HepG2 (cell line): Measurements from ENCODE around the gene C6orf132. TPM values are rescaled to one million over a fixed set of nuclear protein-coding genes. Genes with fewer than 3 reads are reported as not detected.
A peak's percentile ranks its signal among the peaks of the same experiment; 100 is the strongest.

Experiments
- ATF5 ChIP-seq: sonication (generic); formaldehyde crosslinking; IDR thresholded peaks from 2 replicates; pipeline ENCODE4 v1.4.0; 2020; ENCODE audit warnings: mild to moderate bottlenecking, low read depth, missing genetic modification reagents
- BRCA1 ChIP-seq: sonication (generic); formaldehyde crosslinking; IDR thresholded peaks from 2 replicates; pipeline ENCODE4 v1.4.0; 2020; ENCODE audit warnings: missing genetic modification reagents
- CBX2 ChIP-seq, 2 experiments: fragments of 200-600 bp in 1 of 2; sonication (generic); formaldehyde crosslinking in 1 of 2; IDR thresholded peaks; 2 replicates each; pipeline versions ENCODE4 v1.7.0 to v1.8.1; 2018 to 2022; ENCODE audit warnings: low read depth in 2 of 2, low read length in 1 of 2, mild to moderate bottlenecking in 1 of 2, missing genetic modification reagents in 1 of 2
- ELF4 ChIP-seq: sonication (generic); formaldehyde crosslinking; IDR thresholded peaks from 2 replicates; pipeline ENCODE4 v1.5.0; 2020; ENCODE audit warnings: missing genetic modification reagents, mild to moderate bottlenecking, moderate library complexity, borderline replicate concordance
- MAFK ChIP-seq, 2 experiments: IDR thresholded peaks in 1 of 2; conservative IDR thresholded peaks in 1 of 2; 2 replicates each; pipeline ENCODE4 v1.6.1; 2011; ENCODE audit warnings: improper control_type of control experiment in 2 of 2, low read length in 2 of 2
- MTF1 ChIP-seq: sonication (generic); formaldehyde crosslinking; IDR thresholded peaks from 2 replicates; pipeline ENCODE4 v1.5.0; 2020; ENCODE audit warnings: missing genetic modification reagents
- MXD4 ChIP-seq: IDR thresholded peaks from 2 replicates; pipeline ENCODE4 v1.6.1; 2016; ENCODE audit warnings: mild to moderate bottlenecking, missing biosample characterization, missing genetic modification reagents
- NR1H2 ChIP-seq: sonication (generic); formaldehyde crosslinking; IDR thresholded peaks from 2 replicates; pipeline ENCODE4 v1.8.1; 2022; ENCODE audit warnings: low read depth, missing genetic modification reagents, borderline replicate concordance
- RFX3 ChIP-seq: IDR thresholded peaks from 2 replicates; pipeline ENCODE4 v1.6.1; 2016; ENCODE audit warnings: missing biosample characterization, missing genetic modification reagents
- RNF2 ChIP-seq: fragments of 450-650 bp; conservative IDR thresholded peaks from 2 replicates; pipeline ENCODE4 v1.6.1; 2016; ENCODE audit warnings: low read depth
- SP5 ChIP-seq: IDR thresholded peaks from 2 replicates; pipeline ENCODE4 v1.6.1; 2016; ENCODE audit warnings: low read depth, borderline replicate concordance
- ZNF121 ChIP-seq: sonication (generic); formaldehyde crosslinking; IDR thresholded peaks from 2 replicates; pipeline ENCODE4 v1.5.0; 2020; ENCODE audit warnings: mild to moderate bottlenecking, missing genetic modification reagents
- ZNF282 ChIP-seq: fragments of 450-650 bp; IDR thresholded peaks from 2 replicates; pipeline ENCODE4 v1.6.1; 2018; ENCODE audit not compliant: partially characterized antibody
- ZNF780A ChIP-seq: sonication (generic); formaldehyde crosslinking; IDR thresholded peaks from 2 replicates; pipeline ENCODE4 v1.8.0; 2022; ENCODE audit warnings: mild to moderate bottlenecking, missing genetic modification reagents, moderate library complexity
- ZNF83 ChIP-seq: sonication (generic); formaldehyde crosslinking; IDR thresholded peaks from 2 replicates; pipeline ENCODE4 v1.4.0; 2020; ENCODE audit warnings: missing genetic modification reagents, mild to moderate bottlenecking, borderline replicate concordance
- ZNF879 ChIP-seq: sonication (generic); formaldehyde crosslinking; IDR thresholded peaks from 2 replicates; pipeline ENCODE4 v1.8.1; 2023; ENCODE audit warnings: missing genetic modification reagents
- polyA plus RNA-seq, 8 experiments: library from polyadenylated mRNA; depleted of rRNA in 3 of 8; stranded (reverse) in 7 of 8; unstranded in 1 of 8; fragments of >200 nt; fragmentation: Illumina TruSeq in 4 of 8; extraction: Trizol in 4 of 8; gene quantifications; 2 replicates each; pipeline versions ENCODE4 v1.2.1 to v1.2.3, GENCODE V29; 2011 to 2016; ENCODE audit warnings: low read depth in 4 of 8, missing spikeins in 1 of 8, mixed read lengths in 1 of 8; ENCODE audit not compliant: insufficient read depth in 1 of 8
- total RNA-seq, 5 experiments: library from RNA; depleted of rRNA; stranded (reverse); fragments of >200 nt; fragmentation: Illumina TruSeq; extraction: Trizol; gene quantifications; 2 replicates each; pipeline ENCODE4 v1.2.3, GENCODE V29; 2016; ENCODE audit warnings: low read depth in 1 of 5
- TF ChIP-seq, protein P1 (sequence below): IDR thresholded peaks from 2 replicates; pipeline ENCODE4 v1.4.0; 2020; ENCODE audit warnings: mild to moderate bottlenecking, missing genetic modification reagents
- TF ChIP-seq, protein P2 (sequence below): sonication (generic); formaldehyde crosslinking; IDR thresholded peaks from 2 replicates; pipeline ENCODE4 v1.4.0; 2020; ENCODE audit warnings: missing genetic modification reagents, borderline replicate concordance

C6orf132 gene
- total and polyA plus RNA-seq, 2 of the 13 experiments (the other 11 are each of a cell fraction or from before 2014, with no cell fraction given), result 0.78 to 3.0 TPM

GRCh38 chr6:42101186-42101657 is 41.2 kb downstream of the C6orf132 start (continued):
- no peak for TF ChIP-seq MAFK (conservative IDR thresholded peaks at IDR 0.05 in 1 of 2, IDR thresholded peaks at IDR 0.05 in 1 of 2; ENCODE audit: low read length in 2 of 2)
- TF ChIP-seq, protein P1, sequence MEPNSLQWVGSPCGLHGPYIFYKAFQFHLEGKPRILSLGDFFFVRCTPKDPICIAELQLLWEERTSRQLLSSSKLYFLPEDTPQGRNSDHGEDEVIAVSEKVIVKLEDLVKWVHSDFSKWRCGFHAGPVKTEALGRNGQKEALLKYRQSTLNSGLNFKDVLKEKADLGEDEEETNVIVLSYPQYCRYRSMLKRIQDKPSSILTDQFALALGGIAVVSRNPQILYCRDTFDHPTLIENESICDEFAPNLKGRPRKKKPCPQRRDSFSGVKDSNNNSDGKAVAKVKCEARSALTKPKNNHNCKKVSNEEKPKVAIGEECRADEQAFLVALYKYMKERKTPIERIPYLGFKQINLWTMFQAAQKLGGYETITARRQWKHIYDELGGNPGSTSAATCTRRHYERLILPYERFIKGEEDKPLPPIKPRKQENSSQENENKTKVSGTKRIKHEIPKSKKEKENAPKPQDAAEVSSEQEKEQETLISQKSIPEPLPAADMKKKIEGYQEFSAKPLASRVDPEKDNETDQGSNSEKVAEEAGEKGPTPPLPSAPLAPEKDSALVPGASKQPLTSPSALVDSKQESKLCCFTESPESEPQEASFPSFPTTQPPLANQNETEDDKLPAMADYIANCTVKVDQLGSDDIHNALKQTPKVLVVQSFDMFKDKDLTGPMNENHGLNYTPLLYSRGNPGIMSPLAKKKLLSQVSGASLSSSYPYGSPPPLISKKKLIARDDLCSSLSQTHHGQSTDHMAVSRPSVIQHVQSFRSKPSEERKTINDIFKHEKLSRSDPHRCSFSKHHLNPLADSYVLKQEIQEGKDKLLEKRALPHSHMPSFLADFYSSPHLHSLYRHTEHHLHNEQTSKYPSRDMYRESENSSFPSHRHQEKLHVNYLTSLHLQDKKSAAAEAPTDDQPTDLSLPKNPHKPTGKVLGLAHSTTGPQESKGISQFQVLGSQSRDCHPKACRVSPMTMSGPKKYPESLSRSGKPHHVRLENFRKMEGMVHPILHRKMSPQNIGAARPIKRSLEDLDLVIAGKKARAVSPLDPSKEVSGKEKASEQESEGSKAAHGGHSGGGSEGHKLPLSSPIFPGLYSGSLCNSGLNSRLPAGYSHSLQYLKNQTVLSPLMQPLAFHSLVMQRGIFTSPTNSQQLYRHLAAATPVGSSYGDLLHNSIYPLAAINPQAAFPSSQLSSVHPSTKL (CRISPR knock-in tag), result 0 out of 2 replicates have a peak, but pooled peaks have one; percentile 11
- no peak for TF ChIP-seq ZNF879 (CRISPR knock-in tag)
- no peak for TF ChIP-seq NR1H2 (CRISPR knock-in tag)
- no peak for TF ChIP-seq ZNF83 (CRISPR knock-in tag)
- TF ChIP-seq MTF1, result no peak
- TF ChIP-seq ZNF780A (CRISPR knock-in tag), result no peak
- no peak for TF ChIP-seq ZNF282
- TF ChIP-seq BRCA1 (CRISPR knock-in tag), result no peak
- TF ChIP-seq RNF2, result no peak
- no peak for TF ChIP-seq CBX2 (IDR thresholded peaks at IDR 0.05; ENCODE audit: low read depth, low read length)
- no peak for TF ChIP-seq CBX2 (CRISPR knock-in tag; IDR thresholded peaks at IDR 0.05; ENCODE audit: low read depth)
- TF ChIP-seq ZNF121, result 0 out of 2 replicates have a peak, but pooled peaks have one; percentile 29
- no peak for TF ChIP-seq ATF5 (CRISPR knock-in tag)
- TF ChIP-seq ELF4 (CRISPR knock-in tag), result no peak
- TF ChIP-seq, protein P2, sequence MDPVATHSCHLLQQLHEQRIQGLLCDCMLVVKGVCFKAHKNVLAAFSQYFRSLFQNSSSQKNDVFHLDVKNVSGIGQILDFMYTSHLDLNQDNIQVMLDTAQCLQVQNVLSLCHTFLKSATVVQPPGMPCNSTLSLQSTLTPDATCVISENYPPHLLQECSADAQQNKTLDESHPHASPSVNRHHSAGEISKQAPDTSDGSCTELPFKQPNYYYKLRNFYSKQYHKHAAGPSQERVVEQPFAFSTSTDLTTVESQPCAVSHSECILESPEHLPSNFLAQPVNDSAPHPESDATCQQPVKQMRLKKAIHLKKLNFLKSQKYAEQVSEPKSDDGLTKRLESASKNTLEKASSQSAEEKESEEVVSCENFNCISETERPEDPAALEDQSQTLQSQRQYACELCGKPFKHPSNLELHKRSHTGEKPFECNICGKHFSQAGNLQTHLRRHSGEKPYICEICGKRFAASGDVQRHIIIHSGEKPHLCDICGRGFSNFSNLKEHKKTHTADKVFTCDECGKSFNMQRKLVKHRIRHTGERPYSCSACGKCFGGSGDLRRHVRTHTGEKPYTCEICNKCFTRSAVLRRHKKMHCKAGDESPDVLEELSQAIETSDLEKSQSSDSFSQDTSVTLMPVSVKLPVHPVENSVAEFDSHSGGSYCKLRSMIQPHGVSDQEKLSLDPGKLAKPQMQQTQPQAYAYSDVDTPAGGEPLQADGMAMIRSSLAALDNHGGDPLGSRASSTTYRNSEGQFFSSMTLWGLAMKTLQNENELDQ (CRISPR knock-in tag), result no peak
- TF ChIP-seq MXD4 (CRISPR knock-in tag), result no peak
- TF ChIP-seq SP5 (CRISPR knock-in tag), result no peak
- peak; percentile 46; the same call in 1 of the 2 replicates for TF ChIP-seq RFX3 (CRISPR knock-in tag)
